ENCODE data around the gene FJX1.

Gene FJX1

GRCh38 chr11:35580397-35580781 lies 37.9 kb upstream of the FJX1 start:
- H3K4me3 ChIP-seq (ENCODE audit: low read length): no peak overlapping the region
- H3K27me3 ChIP-seq (ENCODE audit: control insufficient read depth, low read length): peaks cover 3% of the 10 kb centered on the region; the same call in 1 of the 2 replicates
- TF ChIP-seq CTCF (IDR thresholded peaks at IDR 0.05; ENCODE audit: low read depth, low read length, poor library complexity, severe bottlenecking) (no peak), EZH2phosphoT487 (IDR thresholded peaks at IDR 0.05; ENCODE audit: borderline replicate concordance, low read length) (no peak)
- H3K27ac ChIP-seq (ENCODE audit: low read depth, low read length): no peak overlapping the region
- H3K9me2 ChIP-seq (replicated peaks; ENCODE audit: control insufficient read depth, low read length): no peaks in the 10 kb centered on the region; the same call in 1 of the 2 replicates
- no peaks in the 10 kb centered on the region for H3K4me1 ChIP-seq (ENCODE audit: control insufficient read depth, low read length)
- no peaks in the 10 kb centered on the region for H3K9me3 ChIP-seq (ENCODE audit: control insufficient read depth, insufficient read depth, low read length)
- no peaks in the 10 kb centered on the region for H4K20me1 ChIP-seq (ENCODE audit: control insufficient read depth, insufficient read depth, low read depth, low read length)
- H3F3A ChIP-seq (ENCODE audit: control insufficient read depth, insufficient read depth): no peaks in the 10 kb centered on the region
- H3K4me2 ChIP-seq (ENCODE audit: low read length): no peak overlapping the region
- H3K79me2 ChIP-seq (ENCODE audit: control insufficient read depth, low read length): no peaks in the 10 kb centered on the region
- H3K36me3 ChIP-seq (ENCODE audit: control insufficient read depth, low read length): no peaks in the 10 kb centered on the region

GRCh38 chr11:35582033-35582432 lies 36.2 kb upstream of the FJX1 start:
- no peak overlapping the region for H3K27ac ChIP-seq (ENCODE audit: low read depth, low read length)
- no peaks in the 10 kb centered on the region for H3K4me1 ChIP-seq (ENCODE audit: control insufficient read depth, low read length)
- no peaks in the 10 kb centered on the region; the same call in 1 of the 2 replicates for H3K9me2 ChIP-seq (replicated peaks; ENCODE audit: control insufficient read depth, low read length)
- H3K79me2 ChIP-seq (ENCODE audit: control insufficient read depth, low read length): no peaks in the 10 kb centered on the region
- TF ChIP-seq EZH2phosphoT487 (IDR thresholded peaks at IDR 0.05; ENCODE audit: borderline replicate concordance, low read length) (no peak), CTCF (IDR thresholded peaks at IDR 0.05; ENCODE audit: low read depth, low read length, poor library complexity, severe bottlenecking) (no peak)
- no peaks in the 10 kb centered on the region for H3K36me3 ChIP-seq (ENCODE audit: control insufficient read depth, low read length)
- H4K20me1 ChIP-seq (ENCODE audit: control insufficient read depth, insufficient read depth, low read depth, low read length): no peaks in the 10 kb centered on the region
- H3K9me3 ChIP-seq (ENCODE audit: control insufficient read depth, insufficient read depth, low read length): no peaks in the 10 kb centered on the region
- no peaks in the 10 kb centered on the region for H3F3A ChIP-seq (ENCODE audit: control insufficient read depth, insufficient read depth)
- no peak overlapping the region for H3K4me2 ChIP-seq (ENCODE audit: low read length)
- H3K27me3 ChIP-seq (ENCODE audit: control insufficient read depth, low read length): peaks cover 3% of the 10 kb centered on the region; the same call in 1 of the 2 replicates
- H3K4me3 ChIP-seq (ENCODE audit: low read length): no peak overlapping the region

GRCh38 chr11:35583126-35583525 lies 35.1 kb upstream of the FJX1 start:
- H3K79me2 ChIP-seq (ENCODE audit: control insufficient read depth, low read length): no peaks in the 10 kb centered on the region
- no peaks in the 10 kb centered on the region for H3F3A ChIP-seq (ENCODE audit: control insufficient read depth, insufficient read depth)
- no peaks in the 10 kb centered on the region; the same call in 1 of the 2 replicates for H3K9me2 ChIP-seq (replicated peaks; ENCODE audit: control insufficient read depth, low read length)
- no peak overlapping the region for H3K4me3 ChIP-seq (ENCODE audit: low read length)
- H3K4me1 ChIP-seq (ENCODE audit: control insufficient read depth, low read length): no peaks in the 10 kb centered on the region
- no peaks in the 10 kb centered on the region for H4K20me1 ChIP-seq (ENCODE audit: control insufficient read depth, insufficient read depth, low read depth, low read length)
- H3K27ac ChIP-seq (ENCODE audit: low read depth, low read length): no peak overlapping the region
- H3K9me3 ChIP-seq (ENCODE audit: control insufficient read depth, insufficient read depth, low read length): no peaks in the 10 kb centered on the region
- H3K27me3 ChIP-seq (ENCODE audit: control insufficient read depth, low read length): peaks cover 3% of the 10 kb centered on the region; the same call in 1 of the 2 replicates
- H3K4me2 ChIP-seq (ENCODE audit: low read length): no peak overlapping the region
- TF ChIP-seq CTCF (IDR thresholded peaks at IDR 0.05; ENCODE audit: low read depth, low read length, poor library complexity, severe bottlenecking) (no peak), EZH2phosphoT487 (IDR thresholded peaks at IDR 0.05; ENCODE audit: borderline replicate concordance, low read length) (no peak)
- H3K36me3 ChIP-seq (ENCODE audit: control insufficient read depth, low read length): no peaks in the 10 kb centered on the region

Data from DOHH2 (cell line).